Islet of Langerhans (tissue), 1 donor: ENCODE results near the gene NKG7.

Experiments used
- FAIRE-seq: peaks from one replicate; lab custom pipeline; 2011; peaks lifted over from hg19 to GRCh38; lab: Jason Lieb, UNC

Gene NKG7

GRCh38 chr19:51391073-51391611, 18.7 kb upstream of the NKG7 start:
- FAIRE-seq = no peak

GRCh38 chr19:51389143-51389542, 16.7 kb upstream of the NKG7 start:
- FAIRE-seq = no peak

- no peak for FAIRE-seq
These were observed 15.5 kb upstream of the NKG7 start, which contains the start of gene LIM2 for GRCh38 chr19:51387924-51388389. TSS of gene LIM2 (minus strand) at chr19:51387974. CDS start at chr19:51387443, 531 bp downstream.

- FAIRE-seq = no peak
These were observed 14.5 kb upstream of the NKG7 start for GRCh38 chr19:51386882-51387520.

GRCh38 chr19:51382004-51382403, 9.6 kb upstream of the NKG7 start:
- no peak for FAIRE-seq

GRCh38 chr19:51380379-51380778, 7.9 kb upstream of the NKG7 start:
- FAIRE-seq = no peak

GRCh38 chr19:51377422-51377821, 5.0 kb upstream of the NKG7 start:
- FAIRE-seq = no peak

GRCh38 chr19:51375504-51376221, 3.2 kb upstream of the NKG7 start:
- FAIRE-seq = no peak

GRCh38 chr19:51372021-51372648, 319 bp downstream of the NKG7 start:
- no peak for FAIRE-seq

- FAIRE-seq = no peak
These were observed 1.2 kb downstream of the NKG7 start for GRCh38 chr19:51371186-51371690.

GRCh38 chr19:51370230-51370629, 2.2 kb downstream of the NKG7 start:
- no peak for FAIRE-seq

- FAIRE-seq = no peak
These were observed 3.8 kb downstream of the NKG7 start, which contains the start of gene CLDND2 for GRCh38 chr19:51368366-51369282. TSS of gene CLDND2 (minus strand) at chr19:51369003. CDS start at chr19:51368577, 426 bp downstream.

GRCh38 chr19:51367565-51368365, 4.7 kb downstream of the NKG7 start:
- no peak for FAIRE-seq

- no peak for FAIRE-seq
These were observed 5.2 kb downstream of the NKG7 start for GRCh38 chr19:51367255-51367564.

- no peak for FAIRE-seq
These were observed 5.8 kb downstream of the NKG7 start for GRCh38 chr19:51366389-51367254.

- FAIRE-seq = no peak
These were observed 6.5 kb downstream of the NKG7 start, which contains the start of gene ETFB for GRCh38 chr19:51365965-51366388. TSS of gene ETFB (minus strand) at chr19:51366388. CDS start at chr19:51366326, 62 bp downstream.

GRCh38 chr19:51365211-51365964, 7.1 kb downstream of the NKG7 start:
- no peak for FAIRE-seq

GRCh38 chr19:51364200-51365106, 8.0 kb downstream of the NKG7 start:
- no peak for FAIRE-seq
